OCI-LY7 (cell line): ENCODE measurements around the gene ADD2.

ENCODE experiments used
- EZH2phosphoT487 ChIP-seq: fragments of 200-600 bp; sonication (generic); IDR thresholded peaks from 2 replicates; pipeline ENCODE4 v1.6.1; 2018; ENCODE audit warnings: low read depth, borderline replicate concordance, mild to moderate bottlenecking, mixed run types, antibody characterized with exemption, low read length, moderate library complexity, mixed read lengths
- TF ChIP-seq, protein P1 (sequence below): fragments of 200-600 bp; sonication (generic); conservative IDR thresholded peaks from 2 replicates; pipeline ENCODE4 v1.5.1; 2014; ENCODE audit warnings: mild to moderate bottlenecking, antibody characterized with exemption, low read length, moderate library complexity, mixed read lengths

DNA sequence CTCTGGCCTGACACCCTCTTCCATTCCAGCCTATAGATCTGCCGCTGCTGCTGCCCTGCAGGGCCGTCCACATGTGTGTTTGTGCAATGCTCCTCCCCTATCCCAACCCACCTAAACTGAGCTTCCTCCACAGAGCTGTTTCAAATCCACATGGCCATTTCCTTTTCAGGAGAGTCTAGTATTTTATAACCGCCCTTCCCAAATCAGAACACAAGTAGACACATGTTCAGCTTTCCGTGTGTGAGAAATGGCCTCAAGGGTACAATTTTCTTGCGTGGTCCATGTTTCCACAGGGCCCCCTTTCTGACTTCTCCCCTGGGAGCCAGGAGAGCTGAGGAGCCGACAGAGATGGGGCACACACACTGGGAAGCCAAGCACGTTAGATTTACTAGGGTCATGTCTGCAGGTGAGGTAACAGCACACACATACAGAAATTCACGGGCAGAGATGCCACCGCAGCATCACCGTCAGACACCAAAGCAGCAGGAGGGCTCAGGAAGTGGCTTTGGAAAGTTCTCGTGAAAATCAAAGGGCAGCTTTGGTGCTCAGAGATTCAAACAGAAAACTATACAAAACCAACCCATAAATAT is 111.5 kb downstream of the ADD2 start:
- TF ChIP-seq, protein P1, sequence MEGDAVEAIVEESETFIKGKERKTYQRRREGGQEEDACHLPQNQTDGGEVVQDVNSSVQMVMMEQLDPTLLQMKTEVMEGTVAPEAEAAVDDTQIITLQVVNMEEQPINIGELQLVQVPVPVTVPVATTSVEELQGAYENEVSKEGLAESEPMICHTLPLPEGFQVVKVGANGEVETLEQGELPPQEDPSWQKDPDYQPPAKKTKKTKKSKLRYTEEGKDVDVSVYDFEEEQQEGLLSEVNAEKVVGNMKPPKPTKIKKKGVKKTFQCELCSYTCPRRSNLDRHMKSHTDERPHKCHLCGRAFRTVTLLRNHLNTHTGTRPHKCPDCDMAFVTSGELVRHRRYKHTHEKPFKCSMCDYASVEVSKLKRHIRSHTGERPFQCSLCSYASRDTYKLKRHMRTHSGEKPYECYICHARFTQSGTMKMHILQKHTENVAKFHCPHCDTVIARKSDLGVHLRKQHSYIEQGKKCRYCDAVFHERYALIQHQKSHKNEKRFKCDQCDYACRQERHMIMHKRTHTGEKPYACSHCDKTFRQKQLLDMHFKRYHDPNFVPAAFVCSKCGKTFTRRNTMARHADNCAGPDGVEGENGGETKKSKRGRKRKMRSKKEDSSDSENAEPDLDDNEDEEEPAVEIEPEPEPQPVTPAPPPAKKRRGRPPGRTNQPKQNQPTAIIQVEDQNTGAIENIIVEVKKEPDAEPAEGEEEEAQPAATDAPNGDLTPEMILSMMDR: no peak
- TF ChIP-seq EZH2phosphoT487: no peak
